ENCODE measurements around the gene TBKBP1. TPM values are rescaled to one million over a fixed set of nuclear protein-coding genes. Genes with fewer than 3 reads are reported as not detected.

Gene TBKBP1
- total and polyA plus RNA-seq, 9 of the 15 experiments (the other 6 are each of a cell fraction or from before 2014, with no cell fraction given): 0.03 to 15.6 (median 6.8) TPM

- TF ChIP-seq GMEB1 (CRISPR knock-in tag; IDR thresholded peaks at IDR 0.05): peak; percentile 80
- peak; percentile 99 for TF ChIP-seq MAZ (CRISPR knock-in tag; conservative IDR thresholded peaks at IDR 0.05 in 1 of 2, IDR thresholded peaks at IDR 0.05 in 1 of 2)
- no peak for TF ChIP-seq ARID3B (CRISPR knock-in tag; IDR thresholded peaks at IDR 0.05; ENCODE audit: borderline replicate concordance)
- TF ChIP-seq RBM14 (IDR thresholded peaks at IDR 0.05; ENCODE audit: borderline replicate concordance, insufficient read depth, low read depth, low read length): no peak
- TF ChIP-seq, protein P1, sequence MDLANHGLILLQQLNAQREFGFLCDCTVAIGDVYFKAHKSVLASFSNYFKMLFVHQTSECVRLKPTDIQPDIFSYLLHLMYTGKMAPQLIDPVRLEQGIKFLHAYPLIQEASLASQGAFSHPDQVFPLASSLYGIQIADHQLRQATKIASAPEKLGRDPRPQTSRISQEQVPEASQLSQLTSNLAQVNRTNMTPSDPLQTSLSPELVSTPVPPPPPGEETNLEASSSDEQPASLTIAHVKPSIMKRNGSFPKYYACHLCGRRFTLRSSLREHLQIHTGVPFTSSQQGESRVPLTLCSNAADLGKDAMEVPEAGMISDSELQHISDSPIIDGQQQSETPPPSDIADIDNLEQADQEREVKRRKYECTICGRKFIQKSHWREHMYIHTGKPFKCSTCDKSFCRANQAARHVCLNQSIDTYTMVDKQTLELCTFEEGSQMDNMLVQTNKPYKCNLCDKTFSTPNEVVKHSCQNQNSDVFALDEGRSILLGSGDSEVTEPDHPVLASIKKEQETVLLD (IDR thresholded peaks at IDR 0.05): no peak; the same call in 1 of the 2 replicates
- TF ChIP-seq RAD21 (CRISPR knock-in tag; conservative IDR thresholded peaks at IDR 0.05 in 1 of 2, IDR thresholded peaks at IDR 0.05 in 1 of 2): no peak
- peak; percentile 98 for TF ChIP-seq ASH1L (IDR thresholded peaks at IDR 0.05; ENCODE audit: borderline replicate concordance, low read depth, partially characterized antibody)
- TF ChIP-seq PCBP2 (IDR thresholded peaks at IDR 0.05; ENCODE audit: low read depth, low read length, poor library complexity, severe bottlenecking): no peak
- peak; percentile 31; the same call in 1 of the 2 replicates for TF ChIP-seq KLF6 (CRISPR knock-in tag; IDR thresholded peaks at IDR 0.05; ENCODE audit: borderline replicate concordance)
- TF ChIP-seq POLR2B (IDR thresholded peaks at IDR 0.05; ENCODE audit: low read depth, partially characterized antibody): peak; percentile 76
- TF ChIP-seq LARP7 (IDR thresholded peaks at IDR 0.05): no peak
- TF ChIP-seq ZNF830 (CRISPR knock-in tag; IDR thresholded peaks at IDR 0.05): 0 out of 2 replicates have a peak, but pooled peaks have one; percentile 60
- no peak for TF ChIP-seq ZNF217 (CRISPR knock-in tag; IDR thresholded peaks at IDR 0.05)
- TF ChIP-seq, protein P2, sequence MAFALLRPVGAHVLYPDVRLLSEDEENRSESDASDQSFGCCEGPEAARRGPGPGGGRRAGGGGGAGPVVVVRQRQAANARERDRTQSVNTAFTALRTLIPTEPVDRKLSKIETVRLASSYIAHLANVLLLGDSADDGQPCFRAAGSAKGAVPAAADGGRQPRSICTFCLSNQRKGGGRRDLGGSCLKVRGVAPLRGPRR (CRISPR knock-in tag; IDR thresholded peaks at IDR 0.05): no peak
- TF ChIP-seq CHD2 (IDR thresholded peaks at IDR 0.05; ENCODE audit: low read depth, low read length): peak; percentile 93
- peak; percentile 41; the same call in 1 of the 2 replicates for TF ChIP-seq ZNF431 (CRISPR knock-in tag; IDR thresholded peaks at IDR 0.05)
- no peak for TF ChIP-seq HMG20A (CRISPR knock-in tag; conservative IDR thresholded peaks at IDR 0.05)
- peak; percentile 74 for TF ChIP-seq MTA3 (IDR thresholded peaks at IDR 0.05; ENCODE audit: borderline replicate concordance)
- no peak for TF ChIP-seq ZNF140 (CRISPR knock-in tag; IDR thresholded peaks at IDR 0.05)
Observed at GRCh38 chr17:47649153-47649971, 44.6 kb upstream of the TBKBP1 start, which contains the start of gene KPNB1 (continued).
